GM19452 (cell line): ENCODE measurements around the gene KRTAP27-1.

ENCODE experiments used
- ATAC-seq: cut with Tn5 transposase; IDR thresholded peaks from one replicate; pipeline ENCODE4 v1.9.1; 2021; ENCODE audit not compliant: unreplicated experiment

KRTAP27-1 gene

GRCh38 chr21:30337276-30337744 is at the start of gene KRTAP27-1:
TSS of gene KRTAP27-1 (minus strand) at chr21:30337694. CDS start at chr21:30337668, 26 bp downstream.
- no peak for ATAC-seq

DNA sequence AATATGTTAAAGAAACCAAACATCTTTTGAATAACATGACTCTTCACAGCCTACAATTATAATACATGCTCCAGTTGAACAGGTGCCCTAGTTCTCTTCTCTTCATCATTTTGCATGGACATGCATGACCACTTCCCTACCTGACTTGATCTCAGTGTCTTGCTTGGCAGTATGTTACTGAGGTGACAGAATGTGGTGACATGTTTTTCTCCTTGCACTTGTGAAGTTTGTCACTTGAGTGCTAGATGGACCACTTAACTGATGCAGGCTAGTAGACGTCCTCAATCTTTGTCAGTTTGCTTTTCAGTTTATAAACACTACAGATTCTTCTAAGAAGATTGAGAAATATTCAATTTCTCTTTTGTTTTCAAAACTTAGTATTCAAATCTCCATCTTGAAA is 44.7 kb upstream of the KRTAP27-1 start:
- ATAC-seq = no peak

- no peak for ATAC-seq
Measured at GRCh38 chr21:30372139-30372770, 34.8 kb upstream of the KRTAP27-1 start, which contains the start of gene KRTAP13-2. TSS of gene KRTAP13-2 (minus strand) at chr21:30372271. CDS start at chr21:30372213, 58 bp downstream.

DNA sequence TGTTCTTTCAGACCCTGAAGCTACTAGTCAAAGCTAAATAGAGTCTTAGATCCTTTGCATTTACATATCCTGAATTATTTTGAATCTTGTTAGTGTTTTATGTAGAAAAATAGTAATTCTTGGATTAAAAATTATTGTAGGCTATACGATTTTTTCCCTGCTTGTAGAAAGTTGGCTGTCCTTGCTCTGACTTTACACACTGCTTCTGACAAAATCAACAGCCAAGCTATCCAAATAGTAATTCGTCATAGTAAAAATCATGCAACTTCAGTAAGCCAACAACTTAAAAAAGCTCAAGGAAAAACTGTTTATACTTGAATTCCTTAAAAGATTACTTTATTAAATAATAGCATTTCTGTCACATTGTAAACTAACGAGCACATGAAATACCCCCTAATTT is 18.4 kb upstream of the KRTAP27-1 start:
- no peak for ATAC-seq

GRCh38 chr21:30354308-30355005 is 17.0 kb upstream of the KRTAP27-1 start:
- ATAC-seq = no peak

- ATAC-seq = no peak
Measured at GRCh38 chr21:30351534-30351933, 14.0 kb upstream of the KRTAP27-1 start.

- ATAC-seq = no peak
Measured at GRCh38 chr21:30349572-30349971, 12.1 kb upstream of the KRTAP27-1 start.

- ATAC-seq = no peak
Measured at GRCh38 chr21:30348506-30348905, 11.0 kb upstream of the KRTAP27-1 start, which contains the start of gene KRTAP23-1. TSS of gene KRTAP23-1 (minus strand) at chr21:30348606. CDS start at chr21:30348606, 0 bp downstream.

DNA sequence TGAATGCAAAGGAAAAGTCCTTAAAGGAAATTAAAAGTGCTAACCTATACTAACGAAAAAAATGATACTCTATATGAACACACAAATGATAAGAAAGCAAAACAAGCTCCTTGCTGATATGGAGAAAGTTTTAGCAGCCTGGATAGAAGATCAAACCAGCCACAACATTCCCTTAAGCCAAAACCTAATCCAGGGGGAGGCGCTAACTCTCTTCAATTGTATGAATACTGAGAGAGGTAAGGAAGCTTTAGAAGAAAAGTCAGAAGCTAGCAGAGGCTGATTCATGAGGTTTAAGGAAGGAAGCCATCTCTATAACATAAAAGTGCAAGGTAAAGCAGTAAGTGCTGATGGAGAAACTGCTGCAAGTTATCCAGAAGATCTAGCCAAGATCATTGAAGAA is 7.5 kb upstream of the KRTAP27-1 start:
- ATAC-seq = no peak

GRCh38 chr21:30340714-30341573 is 3.5 kb upstream of the KRTAP27-1 start:
- no peak for ATAC-seq

DNA sequence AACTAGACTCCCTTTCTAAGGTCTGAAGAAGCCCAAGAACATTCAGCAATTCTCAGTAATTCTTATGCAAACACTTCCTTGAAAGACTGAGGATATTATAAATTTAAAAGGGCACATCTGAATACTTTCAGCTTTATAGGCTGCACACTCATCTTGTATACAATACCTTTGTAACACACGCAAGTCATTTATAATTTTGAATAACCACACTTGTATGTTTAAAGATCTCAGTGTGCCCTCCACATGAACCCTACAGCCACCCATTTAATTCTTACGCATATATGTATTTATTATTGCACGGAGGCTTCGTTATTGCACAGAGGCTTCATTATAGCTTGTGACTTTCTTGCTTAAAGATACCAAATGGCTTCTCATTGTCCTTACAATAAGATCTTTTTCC is 1.2 kb upstream of the KRTAP27-1 start:
- no peak for ATAC-seq

DNA sequence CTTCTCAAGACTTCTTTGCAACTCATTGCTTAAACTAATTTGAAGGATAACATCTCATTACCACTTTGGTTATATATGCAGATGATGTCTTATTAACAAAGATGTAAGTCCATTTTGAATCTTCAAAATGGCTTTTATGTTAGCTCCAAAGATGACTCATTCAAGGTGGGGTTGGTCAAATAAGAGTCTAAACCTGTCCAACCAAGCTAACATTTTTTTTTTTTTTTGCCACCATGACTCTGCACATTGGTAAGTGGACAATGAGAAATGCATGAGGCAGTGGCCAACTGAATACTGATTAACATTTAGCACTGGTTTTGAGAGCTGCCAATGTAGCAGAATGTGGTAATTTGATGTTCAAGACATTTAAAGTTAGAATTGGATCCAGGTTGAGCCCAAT is 278 bp upstream of the KRTAP27-1 start:
- ATAC-seq = no peak

- no peak for ATAC-seq
Measured at GRCh38 chr21:30336596-30336995, 898 bp downstream of the KRTAP27-1 start.

- ATAC-seq = no peak
Measured at GRCh38 chr21:30333736-30334135, 3.8 kb downstream of the KRTAP27-1 start.

GRCh38 chr21:30332681-30333080 is 4.8 kb downstream of the KRTAP27-1 start:
- no peak for ATAC-seq

GRCh38 chr21:30329203-30329875 is 8.2 kb downstream of the KRTAP27-1 start:
- no peak for ATAC-seq

DNA sequence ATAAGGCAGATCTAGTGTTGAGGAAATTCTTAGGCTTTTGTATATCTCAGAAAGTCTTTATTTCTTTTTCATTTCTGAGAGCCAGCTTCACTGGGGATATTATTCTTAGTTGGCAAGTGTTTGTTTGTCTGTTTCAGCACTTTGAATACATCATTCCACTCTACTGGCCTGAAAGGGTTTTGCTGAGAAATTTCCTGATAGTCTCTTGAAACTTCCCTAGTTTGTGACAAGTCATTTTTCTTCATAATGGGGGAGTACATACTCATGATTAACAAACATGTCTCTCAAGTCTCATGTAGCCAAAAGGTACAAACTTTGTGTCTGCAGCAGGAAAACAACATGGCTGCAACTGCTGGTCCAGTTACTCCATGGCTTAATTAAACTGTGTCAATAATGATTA is 11.1 kb downstream of the KRTAP27-1 start:
- no peak for ATAC-seq

DNA sequence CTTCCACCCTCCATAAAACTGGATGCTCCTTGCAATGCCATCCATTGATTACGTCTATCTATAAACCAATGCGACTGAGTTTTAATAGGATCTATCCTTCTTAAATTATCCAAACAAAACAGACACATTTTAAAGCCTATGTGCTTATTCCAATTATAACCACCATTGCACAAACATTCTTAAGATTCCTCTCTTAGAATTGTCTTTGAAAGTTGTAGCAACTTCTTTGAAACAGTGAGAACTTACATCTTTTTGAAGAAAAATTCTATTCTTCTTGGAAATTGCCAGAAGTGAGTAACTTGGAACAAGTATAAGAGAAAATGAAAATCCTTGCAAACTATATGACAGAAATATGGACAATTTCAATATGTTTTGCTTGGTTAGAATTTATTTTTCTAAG is 17.3 kb downstream of the KRTAP27-1 start, which contains the start of gene KRTAP26-1:
Gene KRTAP26-1 (minus strand): TSS at position 101 of the 400 bp plus-strand sequence. CDS start 280 bp downstream, outside the sequence.
- no peak for ATAC-seq

DNA sequence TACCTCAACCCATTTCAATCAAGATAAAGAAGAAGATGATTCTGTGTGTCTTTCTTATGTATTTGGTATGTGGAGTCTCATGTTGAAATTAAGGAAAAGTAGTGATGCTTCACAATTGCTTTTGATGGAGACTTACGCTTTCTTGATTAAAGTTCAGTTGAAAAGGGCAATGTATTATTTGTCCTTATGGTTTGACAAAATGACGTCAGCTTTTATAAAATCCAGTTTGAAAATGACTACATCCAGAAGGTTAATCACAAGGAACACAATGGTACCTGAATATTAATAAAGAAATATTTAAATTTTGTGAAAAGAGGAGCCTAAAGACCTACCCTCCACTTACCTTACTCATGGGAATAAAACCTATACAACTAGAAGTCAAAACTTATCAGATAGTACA is 21.8 kb downstream of the KRTAP27-1 start:
- ATAC-seq = no peak

GRCh38 chr21:30306884-30307283 is 30.6 kb downstream of the KRTAP27-1 start:
- ATAC-seq = no peak

GRCh38 chr21:30305136-30305535 is 32.4 kb downstream of the KRTAP27-1 start:
- no peak for ATAC-seq
